Measurements from ENCODE around the gene PSMD11. TPM values are rescaled to one million over a fixed set of nuclear protein-coding genes. Genes with fewer than 3 reads are reported as not detected.

The PSMD11 gene
- total and polyA plus RNA-seq, 2 of the 13 experiments (the other 11 are each of a cell fraction or from before 2014, with no cell fraction given) = 69.8 to 152 TPM

DNA sequence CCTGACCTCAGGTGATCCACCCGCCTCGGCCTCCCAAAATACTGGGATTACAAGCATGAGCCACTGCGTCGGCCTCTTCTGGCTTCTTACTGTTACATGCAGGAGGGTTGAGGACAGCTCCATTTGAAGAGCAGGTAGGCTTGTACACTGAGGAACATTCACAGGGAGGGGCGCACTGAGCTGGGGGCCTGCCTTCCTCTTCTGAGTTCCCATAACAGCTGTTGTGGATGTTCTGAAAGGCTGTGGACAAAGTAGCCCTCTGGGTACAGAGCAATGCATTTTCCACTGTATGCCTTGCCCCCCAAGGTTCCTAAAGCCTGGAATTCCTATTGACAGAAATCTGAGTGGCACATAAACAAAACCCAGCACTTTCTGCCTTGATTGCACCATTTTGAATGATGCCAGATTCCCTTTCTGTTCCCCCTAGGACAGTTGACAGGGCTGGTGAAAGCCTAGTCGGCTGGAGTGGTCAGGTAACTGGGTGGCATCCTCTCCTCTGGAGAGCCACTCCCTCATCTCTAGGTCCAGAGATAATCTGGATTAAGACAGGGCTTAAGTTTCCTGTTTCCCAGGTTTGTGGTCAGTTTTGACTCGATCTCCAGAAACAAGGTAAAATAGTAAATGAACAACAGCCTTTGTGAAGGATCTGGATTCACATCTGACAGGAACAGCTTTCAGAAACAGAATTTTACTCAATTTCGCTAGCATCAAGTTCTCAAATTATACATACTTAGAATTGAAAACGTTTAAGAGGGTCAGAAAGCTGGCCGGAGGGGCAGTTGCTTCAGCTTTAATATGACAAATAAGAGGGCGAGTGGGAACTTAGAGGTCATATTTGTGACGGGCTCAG lies 41.2 kb downstream of the PSMD11 start:
- no peak for FAIRE-seq
- BruUV-seq (replicated peaks) = TSS peak; percentile 89
- in situ Hi-C loops (cut with HindIII; ENCODE audit: extremely low pct_ligation_motif_present, low pct_unique_long_range_greater_than_20kb) (loop anchor here (10.0 kb wide), 1 partner anchor 269 kb away; no protein-coding TSS in a partner anchor), intact Hi-C loops (cut with micrococcal nuclease; ENCODE audit: unreplicated experiment) (no loop called here)
- Histone ChIP-seq H3K4me2 (ENCODE audit: low read depth, low read length) (peak overlapping the region; percentile 71; the same call in 1 of the 2 replicates), H2AFZ (ENCODE audit: low read length) (no peak overlapping the region), H3K79me2 (ENCODE audit: insufficient read depth, low read length) (no peaks in the 10 kb centered on the region), H3K4me3 (replicated peaks in 1 of 3; ENCODE audit: insufficient read depth in 1 of 3, low read depth in 2 of 3, low read length in 3 of 3) (peak overlapping the region in 1 of 3 experiments; percentile 67; a peak in 1 of 6 replicates), H3K27me3 (ENCODE audit: control insufficient read depth in 1 of 2, insufficient read depth in 2 of 2, low read length in 2 of 2) (no peaks in the 10 kb centered on the region), H4K20me1 (ENCODE audit: insufficient read depth, low read length) (no peaks in the 10 kb centered on the region), H3K4me1 (ENCODE audit: insufficient read depth, low read length) (peaks cover 43% of the 10 kb centered on the region), H3K27ac (ENCODE audit: extremely low read length, insufficient read depth, low read length) (peak overlapping the region; percentile 51), H3K9ac (ENCODE audit: insufficient read depth, low read depth, low read length) (peak overlapping the region; percentile 56), H3K36me3 (replicated peaks in 1 of 2; ENCODE audit: control insufficient read depth in 1 of 2, insufficient read depth in 2 of 2, low read length in 2 of 2) (peaks cover 6 to 22% of the 10 kb centered on the region in 2 experiments; a peak in 4 of 5 replicates), H3K9me3 (ENCODE audit: low read length) (no peaks in the 10 kb centered on the region)
- no peak for DNase-seq (ENCODE audit: low spot score)
- POLR2A ChIA-PET = interaction anchor here (1.3 to 2.2 kb wide), 3 partner anchors 12 to 41 kb away, joined by 3 to 13 read pairs (median 4); partner anchors contain the start of gene PSMD11
- TF ChIP-seq ZNF746 (CRISPR knock-in tag; IDR thresholded peaks at IDR 0.05) (0 out of 2 replicates have a peak, but pooled peaks have one; percentile 18), ZNF20 (CRISPR knock-in tag; IDR thresholded peaks at IDR 0.05) (no peak), ZNF878 (CRISPR knock-in tag; IDR thresholded peaks at IDR 0.05) (0 out of 2 replicates have a peak, but pooled peaks have one; percentile 10)
- no peak for ATAC-seq
- CTCF ChIA-PET (ENCODE audit: low intra/inter-chr PET ratio, low total read pairs) = no interaction called here
- 73% methylated on average over 12 of the region's 12 CpGs for WGBS (ENCODE audit: low lambda C conversion rate)

DNA sequence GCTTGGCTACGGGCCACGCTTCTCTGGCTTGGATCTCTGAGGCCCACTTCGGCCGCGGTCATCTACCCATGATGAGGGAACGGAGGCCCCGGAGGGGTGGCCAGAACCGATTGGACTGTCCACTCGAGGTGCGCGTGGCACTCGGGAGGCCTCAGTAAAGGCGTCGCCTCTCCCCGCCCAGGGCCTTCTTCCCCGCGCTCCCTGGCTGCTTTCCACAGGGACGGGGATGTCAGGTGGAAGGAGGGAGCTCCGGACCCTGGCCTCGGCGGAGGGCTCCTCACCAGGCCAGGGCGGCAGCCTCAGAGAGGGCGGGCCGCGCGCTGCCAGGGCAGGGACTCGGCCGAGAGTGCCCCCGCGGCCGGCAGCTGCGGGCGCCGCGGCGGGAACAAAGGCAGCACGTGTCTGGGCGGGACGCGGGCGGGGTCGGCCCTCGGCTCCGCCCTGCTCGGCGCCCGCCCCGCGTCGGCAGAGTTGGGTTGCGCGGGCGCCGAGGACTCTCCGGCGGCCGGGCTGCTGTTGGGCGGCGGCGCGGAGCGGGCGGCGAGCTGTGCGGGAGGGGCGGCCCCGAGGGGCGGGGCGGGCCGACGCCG lies 41.9 kb downstream of the PSMD11 start:
- ATAC-seq (peak; percentile 78), FAIRE-seq (no peak), DNase-seq (ENCODE audit: low spot score) (peak; percentile 49)
- ChIA-PET POLR2A (interaction anchor here (0.9 to 2.2 kb wide), 4 partner anchors 12 to 46 kb away, joined by 3 to 13 read pairs (median 4); partner anchors contain the start of gene PSMD11), CTCF (ENCODE audit: low intra/inter-chr PET ratio, low total read pairs) (no interaction called here)
- WGBS (ENCODE audit: low lambda C conversion rate) = 46% methylated on average over 6 of the region's 72 CpGs
- Histone ChIP-seq H3K79me2 (ENCODE audit: insufficient read depth, low read length) (no peaks in the 10 kb centered on the region), H3K4me3 (replicated peaks in 1 of 3; ENCODE audit: insufficient read depth in 1 of 3, low read depth in 2 of 3, low read length in 3 of 3) (peak overlapping the region; percentile 47 to 67 (median 64); a peak in 5 of 6 replicates), H2AFZ (ENCODE audit: low read length) (no peak overlapping the region), H3K4me2 (ENCODE audit: low read depth, low read length) (peak overlapping the region; percentile 71), H3K27ac (ENCODE audit: extremely low read length, insufficient read depth, low read length) (peak overlapping the region; percentile 64), H3K27me3 (ENCODE audit: control insufficient read depth in 1 of 2, insufficient read depth in 2 of 2, low read length in 2 of 2) (no peaks in the 10 kb centered on the region), H3K9me3 (ENCODE audit: low read length) (no peaks in the 10 kb centered on the region), H3K4me1 (ENCODE audit: insufficient read depth, low read length) (peaks cover 43% of the 10 kb centered on the region), H3K36me3 (replicated peaks in 1 of 2; ENCODE audit: control insufficient read depth in 1 of 2, insufficient read depth in 2 of 2, low read length in 2 of 2) (peaks cover 4 to 15% of the 10 kb centered on the region in 2 experiments; a peak in 3 of 5 replicates), H4K20me1 (ENCODE audit: insufficient read depth, low read length) (no peaks in the 10 kb centered on the region), H3K9ac (ENCODE audit: insufficient read depth, low read depth, low read length) (peak overlapping the region; percentile 63)
- BruUV-seq (replicated peaks) = no TSS peak
- intact Hi-C loops (cut with micrococcal nuclease; ENCODE audit: unreplicated experiment) = no loop called here
- in situ Hi-C loops (cut with HindIII; ENCODE audit: extremely low pct_ligation_motif_present, low pct_unique_long_range_greater_than_20kb) = loop anchor here (10.0 kb wide), 1 partner anchor 269 kb away; no protein-coding TSS in a partner anchor
- TF ChIP-seq ZNF367 (CRISPR knock-in tag; IDR thresholded peaks at IDR 0.05; ENCODE audit: borderline replicate concordance) (no peak), RFX3 (CRISPR knock-in tag; IDR thresholded peaks at IDR 0.05) (no peak), MAFF (IDR thresholded peaks at IDR 0.05; ENCODE audit: low read depth, low read length) (no peak), ESRRA (CRISPR knock-in tag; IDR thresholded peaks at IDR 0.05; ENCODE audit: low read depth) (peak; percentile 63; the same call in 1 of the 2 replicates), ZNF207 (IDR thresholded peaks at IDR 0.05; ENCODE audit: borderline replicate concordance) (no peak), SALL2 (CRISPR knock-in tag; IDR thresholded peaks at IDR 0.05) (peak; percentile 68; the same call in 1 of the 2 replicates), ELF3 (CRISPR knock-in tag; IDR thresholded peaks at IDR 0.05) (no peak)
- TF ChIP-seq, protein P1, sequence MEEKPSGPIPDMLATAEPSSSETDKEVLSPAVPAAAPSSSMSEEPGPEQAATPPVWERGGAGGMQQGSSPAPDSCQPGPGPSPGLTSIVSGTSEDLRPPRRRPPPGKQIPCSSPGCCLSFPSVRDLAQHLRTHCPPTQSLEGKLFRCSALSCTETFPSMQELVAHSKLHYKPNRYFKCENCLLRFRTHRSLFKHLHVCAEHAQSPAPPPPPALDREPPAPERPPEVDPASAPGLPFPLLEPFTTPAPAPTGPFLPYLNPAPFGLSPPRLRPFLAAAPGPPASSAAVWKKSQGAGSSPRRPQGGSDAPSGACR (CRISPR knock-in tag; IDR thresholded peaks at IDR 0.05) = no peak
- TF ChIP-seq, protein P2, sequence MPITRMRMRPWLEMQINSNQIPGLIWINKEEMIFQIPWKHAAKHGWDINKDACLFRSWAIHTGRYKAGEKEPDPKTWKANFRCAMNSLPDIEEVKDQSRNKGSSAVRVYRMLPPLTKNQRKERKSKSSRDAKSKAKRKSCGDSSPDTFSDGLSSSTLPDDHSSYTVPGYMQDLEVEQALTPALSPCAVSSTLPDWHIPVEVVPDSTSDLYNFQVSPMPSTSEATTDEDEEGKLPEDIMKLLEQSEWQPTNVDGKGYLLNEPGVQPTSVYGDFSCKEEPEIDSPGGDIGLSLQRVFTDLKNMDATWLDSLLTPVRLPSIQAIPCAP (CRISPR knock-in tag; IDR thresholded peaks at IDR 0.05; ENCODE audit: low read depth) = no peak
- TF ChIP-seq, protein P3, sequence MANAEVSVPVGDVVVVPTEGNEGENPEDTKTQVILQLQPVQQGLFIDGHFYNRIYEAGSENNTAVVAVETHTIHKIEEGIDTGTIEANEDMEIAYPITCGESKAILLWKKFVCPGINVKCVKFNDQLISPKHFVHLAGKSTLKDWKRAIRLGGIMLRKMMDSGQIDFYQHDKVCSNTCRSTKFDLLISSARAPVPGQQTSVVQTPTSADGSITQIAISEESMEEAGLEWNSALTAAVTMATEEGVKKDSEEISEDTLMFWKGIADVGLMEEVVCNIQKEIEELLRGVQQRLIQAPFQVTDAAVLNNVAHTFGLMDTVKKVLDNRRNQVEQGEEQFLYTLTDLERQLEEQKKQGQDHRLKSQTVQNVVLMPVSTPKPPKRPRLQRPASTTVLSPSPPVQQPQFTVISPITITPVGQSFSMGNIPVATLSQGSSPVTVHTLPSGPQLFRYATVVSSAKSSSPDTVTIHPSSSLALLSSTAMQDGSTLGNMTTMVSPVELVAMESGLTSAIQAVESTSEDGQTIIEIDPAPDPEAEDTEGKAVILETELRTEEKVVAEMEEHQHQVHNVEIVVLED (CRISPR knock-in tag; IDR thresholded peaks at IDR 0.05; ENCODE audit: borderline replicate concordance) = no peak
